ENCODE results near the gene CLSTN3.

CLSTN3 gene

DNA sequence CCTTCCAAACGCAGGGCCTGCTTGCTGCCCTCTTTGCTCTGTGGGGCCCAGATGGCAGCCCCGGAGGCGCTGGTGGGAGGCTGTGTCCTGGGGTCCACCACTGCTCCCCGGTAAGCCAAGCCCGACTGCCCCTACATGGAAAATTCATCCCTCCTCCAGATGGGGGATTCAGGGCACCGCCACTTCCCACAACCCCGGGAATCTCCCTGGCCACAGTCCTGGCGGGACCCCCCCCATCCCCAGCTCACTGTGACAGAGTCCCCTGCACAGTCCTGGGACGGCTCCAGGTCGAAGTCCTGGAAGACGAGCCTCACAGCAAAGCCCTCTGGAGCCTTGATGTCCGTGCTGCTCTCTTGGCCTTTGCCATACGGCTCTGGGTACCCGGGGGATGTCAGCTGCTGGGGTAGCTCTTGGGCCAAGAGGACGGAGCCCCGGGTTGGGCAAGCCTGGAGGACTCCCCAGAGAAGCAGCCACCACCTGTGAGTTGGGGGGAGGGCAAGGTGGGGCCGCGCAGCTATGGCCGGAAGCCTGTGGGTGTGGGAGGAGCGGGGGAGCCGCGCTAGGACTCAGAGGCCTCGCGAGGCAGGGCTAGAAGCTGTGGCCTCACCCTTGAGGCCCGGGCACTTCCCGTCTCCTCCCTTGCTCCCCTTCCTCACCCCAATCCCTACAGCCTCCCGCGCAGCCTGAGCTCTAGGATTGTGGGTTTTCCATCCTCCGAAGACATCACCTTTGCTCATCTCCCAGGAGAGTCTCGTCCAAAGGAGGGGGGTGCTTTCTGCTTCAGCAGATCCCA, 22.0 kb upstream of the CLSTN3 start:
- no peak for TF ChIP-seq POLR2AphosphoS5 (IDR thresholded peaks at IDR 0.05; ENCODE audit: low read depth, low read length)
- TF ChIP-seq, protein P1, sequence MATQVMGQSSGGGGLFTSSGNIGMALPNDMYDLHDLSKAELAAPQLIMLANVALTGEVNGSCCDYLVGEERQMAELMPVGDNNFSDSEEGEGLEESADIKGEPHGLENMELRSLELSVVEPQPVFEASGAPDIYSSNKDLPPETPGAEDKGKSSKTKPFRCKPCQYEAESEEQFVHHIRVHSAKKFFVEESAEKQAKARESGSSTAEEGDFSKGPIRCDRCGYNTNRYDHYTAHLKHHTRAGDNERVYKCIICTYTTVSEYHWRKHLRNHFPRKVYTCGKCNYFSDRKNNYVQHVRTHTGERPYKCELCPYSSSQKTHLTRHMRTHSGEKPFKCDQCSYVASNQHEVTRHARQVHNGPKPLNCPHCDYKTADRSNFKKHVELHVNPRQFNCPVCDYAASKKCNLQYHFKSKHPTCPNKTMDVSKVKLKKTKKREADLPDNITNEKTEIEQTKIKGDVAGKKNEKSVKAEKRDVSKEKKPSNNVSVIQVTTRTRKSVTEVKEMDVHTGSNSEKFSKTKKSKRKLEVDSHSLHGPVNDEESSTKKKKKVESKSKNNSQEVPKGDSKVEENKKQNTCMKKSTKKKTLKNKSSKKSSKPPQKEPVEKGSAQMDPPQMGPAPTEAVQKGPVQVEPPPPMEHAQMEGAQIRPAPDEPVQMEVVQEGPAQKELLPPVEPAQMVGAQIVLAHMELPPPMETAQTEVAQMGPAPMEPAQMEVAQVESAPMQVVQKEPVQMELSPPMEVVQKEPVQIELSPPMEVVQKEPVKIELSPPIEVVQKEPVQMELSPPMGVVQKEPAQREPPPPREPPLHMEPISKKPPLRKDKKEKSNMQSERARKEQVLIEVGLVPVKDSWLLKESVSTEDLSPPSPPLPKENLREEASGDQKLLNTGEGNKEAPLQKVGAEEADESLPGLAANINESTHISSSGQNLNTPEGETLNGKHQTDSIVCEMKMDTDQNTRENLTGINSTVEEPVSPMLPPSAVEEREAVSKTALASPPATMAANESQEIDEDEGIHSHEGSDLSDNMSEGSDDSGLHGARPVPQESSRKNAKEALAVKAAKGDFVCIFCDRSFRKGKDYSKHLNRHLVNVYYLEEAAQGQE (IDR thresholded peaks at IDR 0.05; ENCODE audit: insufficient read depth in 1 of 2, low read depth in 2 of 2, low read length in 2 of 2): no peak
- TF ChIP-seq TAF1 (IDR thresholded peaks at IDR 0.05; ENCODE audit: borderline replicate concordance, insufficient read depth, low read length): no peak
- no peak for TF ChIP-seq FOXP2 (optimal IDR thresholded peaks at IDR 0.05; ENCODE audit: borderline replicate concordance, extremely low read depth, extremely low read length, insufficient read depth)
- no peak for TF ChIP-seq SIN3A (IDR thresholded peaks at IDR 0.05; ENCODE audit: borderline replicate concordance, insufficient read depth, low read length)

DNA sequence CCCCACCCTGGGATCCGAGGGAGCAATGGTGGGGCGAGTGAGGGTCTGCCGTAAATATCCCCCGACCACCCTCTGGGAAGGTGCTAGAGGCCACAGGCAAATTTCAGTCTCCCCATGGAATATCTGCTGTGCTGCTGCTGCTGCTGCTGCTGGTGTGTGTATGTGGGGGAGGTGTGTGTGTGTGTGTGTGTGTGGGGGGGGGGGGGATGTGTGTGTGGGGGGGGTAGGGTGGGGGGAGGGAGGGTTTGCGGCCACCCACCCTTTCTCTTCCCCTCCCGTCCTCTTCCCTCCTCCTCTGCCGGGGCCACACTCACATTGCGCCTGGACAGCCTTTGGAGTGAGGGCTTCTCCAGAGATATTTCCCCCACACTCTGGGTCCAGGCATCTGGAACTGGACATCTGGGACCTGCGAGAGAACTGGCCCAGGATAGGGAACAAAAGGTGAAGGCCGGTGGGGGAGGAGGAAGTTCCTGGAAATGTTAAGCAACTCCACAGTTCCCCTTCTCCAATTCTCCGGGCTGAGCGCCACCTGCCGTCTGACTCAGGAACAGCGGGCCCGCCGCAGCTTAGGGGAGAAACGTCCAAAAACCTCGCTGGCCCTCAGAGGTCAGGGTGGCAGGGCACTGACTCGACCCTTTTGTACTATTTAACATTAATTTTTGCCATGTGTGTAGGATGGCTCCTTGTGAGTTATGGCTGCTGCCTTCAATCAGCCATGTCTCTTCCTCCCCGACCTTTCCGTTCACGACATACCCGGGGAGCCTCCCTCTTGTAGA, 21.2 kb upstream of the CLSTN3 start, which contains the start of gene C1RL:
C1RL (minus strand) TSS at position 419 of the 776 bp plus-strand sequence; CDS start at position 385, 34 bp downstream.
- TF ChIP-seq POLR2AphosphoS5 (IDR thresholded peaks at IDR 0.05; ENCODE audit: low read depth, low read length): no peak
- TF ChIP-seq, protein P1 (IDR thresholded peaks at IDR 0.05; ENCODE audit: insufficient read depth in 1 of 2, low read depth in 2 of 2, low read length in 2 of 2): no peak
- no peak for TF ChIP-seq FOXP2 (optimal IDR thresholded peaks at IDR 0.05; ENCODE audit: borderline replicate concordance, extremely low read depth, extremely low read length, insufficient read depth)
- TF ChIP-seq SIN3A (IDR thresholded peaks at IDR 0.05; ENCODE audit: borderline replicate concordance, insufficient read depth, low read length): no peak
- no peak for TF ChIP-seq TAF1 (IDR thresholded peaks at IDR 0.05; ENCODE audit: borderline replicate concordance, insufficient read depth, low read length)

DNA sequence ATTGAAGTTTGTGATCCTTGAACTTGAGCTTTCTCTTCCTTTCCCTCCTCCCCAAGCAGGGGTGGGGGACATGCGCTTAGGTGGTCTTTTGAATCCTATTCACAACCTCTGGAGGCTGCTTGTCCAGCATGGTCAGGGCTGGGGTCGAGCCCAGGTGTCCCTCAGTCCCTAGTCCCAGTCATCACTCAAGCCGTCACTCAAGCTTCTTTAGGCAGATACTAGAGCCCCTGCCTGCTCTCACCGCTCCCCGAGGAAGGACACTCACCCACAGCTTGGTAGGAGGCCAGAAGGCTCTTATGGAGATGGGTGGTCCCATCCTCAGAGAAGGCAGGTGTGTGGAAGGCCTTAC, 20.6 kb upstream of the CLSTN3 start:
- TF ChIP-seq TAF1 (IDR thresholded peaks at IDR 0.05; ENCODE audit: borderline replicate concordance, insufficient read depth, low read length) (no peak), FOXP2 (optimal IDR thresholded peaks at IDR 0.05; ENCODE audit: borderline replicate concordance, extremely low read depth, extremely low read length, insufficient read depth) (no peak), SIN3A (IDR thresholded peaks at IDR 0.05; ENCODE audit: borderline replicate concordance, insufficient read depth, low read length) (no peak), POLR2AphosphoS5 (IDR thresholded peaks at IDR 0.05; ENCODE audit: low read depth, low read length) (no peak)
- TF ChIP-seq, protein P1 (IDR thresholded peaks at IDR 0.05; ENCODE audit: insufficient read depth in 1 of 2, low read depth in 2 of 2, low read length in 2 of 2): no peak

DNA sequence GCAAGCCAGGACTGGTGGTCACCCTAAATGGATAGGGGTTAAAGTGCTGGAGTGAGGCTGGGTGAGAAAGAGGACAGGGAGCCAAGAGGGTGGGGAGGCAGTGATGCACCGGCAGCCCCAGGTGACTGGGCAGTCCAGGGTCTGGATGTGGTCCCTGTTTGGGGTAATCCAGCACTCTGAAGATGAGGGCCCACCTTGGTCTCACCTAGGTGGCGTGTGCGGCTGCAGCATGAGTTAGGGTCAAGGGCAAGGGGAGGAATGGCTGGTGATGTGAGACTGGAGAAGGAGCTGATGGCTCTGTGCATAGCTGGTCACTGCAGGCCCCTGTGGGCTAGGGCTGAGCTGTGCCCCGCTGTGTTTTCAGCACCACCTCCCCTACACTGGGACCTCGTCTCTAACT, 19.5 kb upstream of the CLSTN3 start:
- TF ChIP-seq SIN3A (IDR thresholded peaks at IDR 0.05; ENCODE audit: borderline replicate concordance, insufficient read depth, low read length) (no peak), TAF1 (IDR thresholded peaks at IDR 0.05; ENCODE audit: borderline replicate concordance, insufficient read depth, low read length) (no peak), POLR2AphosphoS5 (IDR thresholded peaks at IDR 0.05; ENCODE audit: low read depth, low read length) (no peak), FOXP2 (optimal IDR thresholded peaks at IDR 0.05; ENCODE audit: borderline replicate concordance, extremely low read depth, extremely low read length, insufficient read depth) (no peak)
- TF ChIP-seq, protein P1 (IDR thresholded peaks at IDR 0.05; ENCODE audit: insufficient read depth in 1 of 2, low read depth in 2 of 2, low read length in 2 of 2): no peak

Data from PFSK-1 (cell line).